ENCODE data around the gene ERBB4. TPM values are rescaled to one million over a fixed set of nuclear protein-coding genes. Genes with fewer than 3 reads are reported as not detected.

ERBB4 gene
- total RNA-seq, 1 donor from 2014 or later = 8.3 TPM

DNA sequence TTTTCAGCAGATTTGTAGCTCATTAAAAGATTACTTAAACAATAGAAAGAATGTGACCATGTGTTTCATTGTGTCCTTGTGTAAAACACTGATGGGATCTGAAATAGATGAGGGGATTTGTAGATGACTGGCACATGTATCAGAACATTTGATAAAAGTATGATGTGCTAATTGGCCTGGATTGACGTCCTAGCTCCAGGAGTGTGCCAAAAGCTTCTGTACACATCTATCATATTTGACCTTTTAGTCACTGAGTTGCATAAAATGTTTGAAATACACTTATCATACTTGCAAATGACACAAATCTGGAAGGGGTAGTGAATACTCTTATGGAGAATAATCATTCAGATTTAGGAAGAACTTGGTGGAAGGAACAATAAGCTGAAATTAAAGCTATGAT lies 778.5 kb downstream of the ERBB4 start:
- Histone ChIP-seq H3K9me3 (replicated peaks) (no peaks in the 10 kb centered on the region), H3K4me3 (no peak overlapping the region), H3K27me3 (ENCODE audit: low read depth) (no peaks in the 10 kb centered on the region), H3K27ac (replicated peaks) (no peak overlapping the region), H3K4me1 (no peaks in the 10 kb centered on the region), H3K36me3 (no peaks in the 10 kb centered on the region)
- intact Hi-C loops (cut with micrococcal nuclease) = no loop called here
- no peak for DNase-seq
- TF ChIP-seq, protein P1, sequence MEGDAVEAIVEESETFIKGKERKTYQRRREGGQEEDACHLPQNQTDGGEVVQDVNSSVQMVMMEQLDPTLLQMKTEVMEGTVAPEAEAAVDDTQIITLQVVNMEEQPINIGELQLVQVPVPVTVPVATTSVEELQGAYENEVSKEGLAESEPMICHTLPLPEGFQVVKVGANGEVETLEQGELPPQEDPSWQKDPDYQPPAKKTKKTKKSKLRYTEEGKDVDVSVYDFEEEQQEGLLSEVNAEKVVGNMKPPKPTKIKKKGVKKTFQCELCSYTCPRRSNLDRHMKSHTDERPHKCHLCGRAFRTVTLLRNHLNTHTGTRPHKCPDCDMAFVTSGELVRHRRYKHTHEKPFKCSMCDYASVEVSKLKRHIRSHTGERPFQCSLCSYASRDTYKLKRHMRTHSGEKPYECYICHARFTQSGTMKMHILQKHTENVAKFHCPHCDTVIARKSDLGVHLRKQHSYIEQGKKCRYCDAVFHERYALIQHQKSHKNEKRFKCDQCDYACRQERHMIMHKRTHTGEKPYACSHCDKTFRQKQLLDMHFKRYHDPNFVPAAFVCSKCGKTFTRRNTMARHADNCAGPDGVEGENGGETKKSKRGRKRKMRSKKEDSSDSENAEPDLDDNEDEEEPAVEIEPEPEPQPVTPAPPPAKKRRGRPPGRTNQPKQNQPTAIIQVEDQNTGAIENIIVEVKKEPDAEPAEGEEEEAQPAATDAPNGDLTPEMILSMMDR (IDR thresholded peaks at IDR 0.05; ENCODE audit: borderline replicate concordance) = no peak

DNA sequence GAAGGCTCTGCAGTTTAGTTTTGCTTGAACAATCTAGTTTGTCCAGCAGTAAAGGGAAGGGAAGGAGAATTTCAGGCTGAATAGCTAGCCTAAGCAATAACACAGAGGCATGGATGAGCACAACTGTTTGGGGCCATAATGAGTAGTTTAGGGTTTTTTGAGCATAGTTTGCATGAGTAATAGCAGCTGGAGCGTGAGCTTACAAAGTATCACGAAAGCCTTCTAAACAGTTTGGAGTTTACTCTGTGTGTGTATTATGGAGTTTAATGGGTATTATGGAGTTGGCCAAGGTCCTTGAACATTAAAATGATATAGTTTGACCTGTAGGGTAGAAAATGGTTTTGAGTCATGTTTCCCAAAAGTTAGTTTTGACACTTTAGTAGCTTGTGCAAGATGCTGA lies 782.3 kb downstream of the ERBB4 start:
- H3K4me3 ChIP-seq = no peak overlapping the region
- no peak for DNase-seq
- H3K36me3 ChIP-seq = no peaks in the 10 kb centered on the region
- no peak overlapping the region for H3K27ac ChIP-seq (replicated peaks)
- H3K9me3 ChIP-seq (replicated peaks) = no peaks in the 10 kb centered on the region
- TF ChIP-seq, protein P1 (IDR thresholded peaks at IDR 0.05; ENCODE audit: borderline replicate concordance) = no peak
- peaks cover 10% of the 10 kb centered on the region for H3K4me1 ChIP-seq
- no peaks in the 10 kb centered on the region for H3K27me3 ChIP-seq (ENCODE audit: low read depth)
- intact Hi-C loops (cut with micrococcal nuclease) = no loop called here

- Histone ChIP-seq H3K4me1 (peaks cover 10% of the 10 kb centered on the region), H3K27me3 (ENCODE audit: low read depth) (no peaks in the 10 kb centered on the region), H3K27ac (replicated peaks) (no peak overlapping the region), H3K36me3 (no peaks in the 10 kb centered on the region), H3K9me3 (replicated peaks) (no peaks in the 10 kb centered on the region), H3K4me3 (no peak overlapping the region)
- TF ChIP-seq, protein P1 (IDR thresholded peaks at IDR 0.05; ENCODE audit: borderline replicate concordance) = no peak
- no peak for DNase-seq
- intact Hi-C loops (cut with micrococcal nuclease) = no loop called here
Measured at GRCh38 chr2:211755187-211755586, 783.4 kb downstream of the ERBB4 start.

DNA sequence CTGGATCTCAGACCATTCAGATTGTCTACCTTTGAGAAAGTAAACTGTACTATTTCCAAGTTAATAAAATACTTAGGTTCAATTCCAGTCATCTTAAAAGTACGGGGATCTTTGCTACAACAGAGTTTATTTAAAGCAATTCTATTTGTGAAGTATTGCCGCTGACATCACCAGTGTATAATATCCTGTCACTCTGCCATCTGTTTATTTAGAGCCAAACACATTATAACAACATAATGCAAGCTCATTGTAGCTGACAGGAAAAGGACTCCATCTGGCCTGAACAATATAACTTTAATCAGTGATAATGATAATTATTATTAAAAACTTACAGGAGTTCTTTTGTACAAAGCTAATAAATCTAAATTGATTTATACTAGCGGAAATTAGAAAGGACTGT lies 786.8 kb downstream of the ERBB4 start:
- intact Hi-C loops (cut with micrococcal nuclease) = no loop called here
- H3K9me3 ChIP-seq (replicated peaks) = no peaks in the 10 kb centered on the region

GRCh38 chr2:211748339-211748738 lies 790.3 kb downstream of the ERBB4 start:
- peaks cover 14% of the 10 kb centered on the region for H3K4me1 ChIP-seq
- H3K27me3 ChIP-seq (ENCODE audit: low read depth) = no peaks in the 10 kb centered on the region
- intact Hi-C loops (cut with micrococcal nuclease) = no loop called here
- H3K4me3 ChIP-seq = no peak overlapping the region
- DNase-seq = no peak
- TF ChIP-seq, protein P1 (IDR thresholded peaks at IDR 0.05; ENCODE audit: borderline replicate concordance) = no peak
- no peaks in the 10 kb centered on the region for H3K36me3 ChIP-seq
- no peaks in the 10 kb centered on the region for H3K9me3 ChIP-seq (replicated peaks)
- H3K27ac ChIP-seq (replicated peaks) = no peak overlapping the region

More for the DNA sequence above, 786.8 kb downstream of the ERBB4 start:
- H3K36me3 ChIP-seq = no peaks in the 10 kb centered on the region
- H3K27ac ChIP-seq (replicated peaks) = no peak overlapping the region
- H3K27me3 ChIP-seq (ENCODE audit: low read depth) = no peaks in the 10 kb centered on the region
- H3K4me3 ChIP-seq = no peak overlapping the region
- TF ChIP-seq, protein P1 (IDR thresholded peaks at IDR 0.05; ENCODE audit: borderline replicate concordance) = no peak
- H3K4me1 ChIP-seq = peaks cover 10% of the 10 kb centered on the region
- DNase-seq = no peak
